Measurements from ENCODE around the gene GGTA1.

DNA sequence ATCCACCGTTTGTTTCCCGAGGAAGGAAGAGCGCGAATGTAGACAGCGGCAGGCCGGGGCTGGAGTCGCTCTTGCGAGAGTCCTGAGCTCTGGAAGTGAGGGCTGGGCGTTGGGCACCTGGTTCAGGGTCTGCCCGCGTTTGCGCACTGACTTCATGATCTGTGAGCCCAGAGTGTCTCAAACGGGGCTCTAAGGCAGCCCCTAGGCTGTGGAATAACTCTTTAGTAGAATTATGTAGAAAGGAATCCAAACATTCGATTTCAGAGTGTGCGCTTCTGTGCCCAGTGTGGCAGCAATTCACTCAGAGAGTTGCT lies 478 bp upstream of the GGTA1 start:
- TF ChIP-seq CTCF (IDR thresholded peaks at IDR 0.05) = no peak
- no peak for TF ChIP-seq POLR2A (IDR thresholded peaks at IDR 0.05; ENCODE audit: low read depth)
- TF ChIP-seq POLR2AphosphoS5 (IDR thresholded peaks at IDR 0.05) = no peak
